ENCODE measurements around the gene GALE. TPM values are rescaled to one million over a fixed set of nuclear protein-coding genes. Genes with fewer than 3 reads are reported as not detected.

The GALE gene
- total and polyA plus RNA-seq, 2 of the 13 experiments (the other 11 are each of a cell fraction or from before 2014, with no cell fraction given) = 85.2 to 88.4 TPM

GRCh38 chr1:23825076-23825761 lies 24.7 kb upstream of the GALE start, which contains the start of gene HMGCL (continued):
- TF ChIP-seq YEATS2 (CRISPR knock-in tag; IDR thresholded peaks at IDR 0.05; ENCODE audit: borderline replicate concordance) (peak; percentile 76; the same call in 1 of the 2 replicates), ZNF207 (IDR thresholded peaks at IDR 0.05; ENCODE audit: borderline replicate concordance) (no peak), EP300 (IDR thresholded peaks at IDR 0.05; ENCODE audit: low read depth in 2 of 2, low read length in 2 of 2) (0 out of 4 replicates have a peak, but pooled peaks of 1 of the 2 experiments have one; percentile 35), EP300 (CRISPR knock-in tag; IDR thresholded peaks at IDR 0.05; ENCODE audit: borderline replicate concordance) (no peak), KLF12 (CRISPR knock-in tag; IDR thresholded peaks at IDR 0.05; ENCODE audit: borderline replicate concordance) (peak; percentile 89), ZSCAN31 (CRISPR knock-in tag; IDR thresholded peaks at IDR 0.05; ENCODE audit: low read depth) (peak; percentile 93), ZNF773 (CRISPR knock-in tag; IDR thresholded peaks at IDR 0.05; ENCODE audit: borderline replicate concordance) (0 out of 2 replicates have a peak, but pooled peaks have one; percentile 68), JARID2 (CRISPR knock-in tag; IDR thresholded peaks at IDR 0.05; ENCODE audit: insufficient replicate concordance) (peak; percentile 54), POLR2AphosphoS5 (IDR thresholded peaks at IDR 0.05; ENCODE audit: low read depth, low read length) (peak; percentile 82), ZNF883 (CRISPR knock-in tag; IDR thresholded peaks at IDR 0.05; ENCODE audit: not compliant biosample characterization) (peak; percentile 57), ZBTB44 (CRISPR knock-in tag; IDR thresholded peaks at IDR 0.05) (no peak), GABPA (IDR thresholded peaks at IDR 0.05; ENCODE audit: low read depth, low read length) (no peak), GABPA (CRISPR knock-in tag; IDR thresholded peaks at IDR 0.05; ENCODE audit: low read depth) (peak; percentile 40; the same call in 1 of the 2 replicates), ZNF343 (CRISPR knock-in tag; IDR thresholded peaks at IDR 0.05) (peak; percentile 88), BRF2 (CRISPR knock-in tag; IDR thresholded peaks at IDR 0.05) (0 out of 2 replicates have a peak, but pooled peaks have one; percentile 38), ZNF3 (CRISPR knock-in tag; IDR thresholded peaks at IDR 0.05) (no peak), SOX6 (IDR thresholded peaks at IDR 0.05) (no peak), SOX6 (CRISPR knock-in tag; IDR thresholded peaks at IDR 0.05) (no peak; the same call in none of the 2 replicates), NFAT5 (CRISPR knock-in tag; IDR thresholded peaks at IDR 0.05) (peak; percentile 85)
